Panc1 (cell line): ENCODE data around the gene TRAK1. TPM values are rescaled to one million over a fixed set of nuclear protein-coding genes. Genes with fewer than 3 reads are reported as not detected.

Experiments
- ATAC-seq: fragments of 200-7000 bp; cut with Tn5 transposase; 2 replicates; pipeline ENCODE4 v1.9.1; 2020; ENCODE audit warnings: mild to moderate bottlenecking, moderate library complexity
- BruUV-seq: library from RNA; stranded (reverse); fragments of 400-500 nt; replicated peaks from 2 replicates; lab custom pipeline; 2021; lab: Mats Ljungman, UMichigan
- CTCF ChIA-PET: fragments of 300-600 bp; sonication (Branson Sonifier 250); formaldehyde crosslinking; loops from one replicate; lab custom pipeline; 2022; ENCODE audit warnings: antibody characterized with exemption; lab: Charles Lee
- POLR2A ChIA-PET: fragments of 300-600 bp; sonication (Branson Sonifier 250); formaldehyde crosslinking; loops from one replicate; lab custom pipeline; 2022; ENCODE audit warnings: antibody characterized with exemption; lab: Charles Lee
- DNase-seq: peaks from one replicate; pipeline ENCODE4 v3.0.0-alpha.2; 2010; ENCODE audit warnings: low read depth, low spot score
- H3K27ac ChIP-seq: 2 replicates; pipeline ENCODE4 v1.5.1; 2011; ENCODE audit warnings: mild to moderate bottlenecking, low read length, inconsistent platforms
- H3K27me3 ChIP-seq: fragments of 200-500 bp; sonication (Bioruptor generic); 2 replicates; pipeline ENCODE4 v1.6.0; 2014; ENCODE audit warnings: low read length, inconsistent platforms; ENCODE audit not compliant: control insufficient read depth, insufficient read depth
- H3K36me3 ChIP-seq: fragments of 200-500 bp; sonication (Bioruptor generic); 2 replicates; pipeline ENCODE4 v1.5.1; 2014; ENCODE audit warnings: inconsistent platforms, mild to moderate bottlenecking, low read length, moderate library complexity; ENCODE audit not compliant: control insufficient read depth, insufficient read depth
- H3K4me1 ChIP-seq: 2 replicates; pipeline ENCODE4 v1.5.1; 2011; ENCODE audit warnings: inconsistent platforms, mild to moderate bottlenecking, low read length, moderate library complexity; ENCODE audit not compliant: control insufficient read depth, insufficient read depth
- H3K4me3 ChIP-seq, 2 experiments: 2 replicates each; pipeline ENCODE4 v1.5.1; 2011 to 2012; ENCODE audit warnings: low read depth in 2 of 2, low read length in 2 of 2, mild to moderate bottlenecking in 2 of 2, inconsistent platforms in 1 of 2, moderate library complexity in 1 of 2
- H3K9me3 ChIP-seq: fragments of 200-500 bp; sonication (Bioruptor generic); 2 replicates; pipeline ENCODE4 v1.5.1; 2014; ENCODE audit warnings: low read depth, mild to moderate bottlenecking, inconsistent platforms, low read length, moderate library complexity; ENCODE audit not compliant: control insufficient read depth, insufficient read depth
- CTCF ChIP-seq: fragments of 450-650 bp; IDR thresholded peaks from 2 replicates; pipeline ENCODE4 v1.5.1; 2017; ENCODE audit warnings: mild to moderate bottlenecking
- POLR2AphosphoS5 ChIP-seq: IDR thresholded peaks from 2 replicates; pipeline ENCODE4 v1.6.1; 2012; ENCODE audit warnings: mild to moderate bottlenecking, low read depth, low read length, moderate library complexity
- REST ChIP-seq, 2 experiments: IDR thresholded peaks; 2 replicates each; pipeline ENCODE4 v1.6.1; 2011 to 2012; ENCODE audit warnings: low read depth in 2 of 2, control low read depth in 1 of 2, low read length in 1 of 2, mild to moderate bottlenecking in 1 of 2, moderate library complexity in 1 of 2; ENCODE audit not compliant: insufficient read depth in 1 of 2
- SIN3A ChIP-seq: IDR thresholded peaks from 2 replicates; pipeline ENCODE4 v1.6.1; 2012; ENCODE audit warnings: low read depth, mild to moderate bottlenecking, low read length, moderate library complexity, borderline replicate concordance; ENCODE audit not compliant: insufficient read depth
- TCF7L2 ChIP-seq: IDR thresholded peaks from 2 replicates; pipeline ENCODE4 v1.6.1; 2011; ENCODE audit warnings: mild to moderate bottlenecking, low read depth, low read length, inconsistent platforms
- in situ Hi-C: cut with HindIII; loops from 2 replicates; pipeline ENCODE4 v1.10.0; 2016; ENCODE audit warnings: low sequenced_read_pairs, low pct_unique_long_range_greater_than_20kb
- intact Hi-C: fragments of 100-400 bp; cut with micrococcal nuclease; formaldehyde crosslinking; loops from one replicate; pipeline ENCODE4 v1.10.0; 2022; ENCODE audit not compliant: unreplicated experiment
- total RNA-seq: library from RNA; stranded (reverse); gene quantifications from one replicate; pipeline ENCODE4 v1.2.1, GENCODE V29; 2021; ENCODE audit not compliant: unreplicated experiment

The TRAK1 gene
- total RNA-seq, 1 experiment from 2014 or later: 38.4 TPM

GRCh38 chr3:42068303-42069088, 22.7 kb upstream of the TRAK1 start:
- Histone ChIP-seq H3K9me3 (no peaks in the 10 kb centered on the region), H3K4me1 (peaks cover 49% of the 10 kb centered on the region), H3K36me3 (no peaks in the 10 kb centered on the region), H3K27me3 (no peaks in the 10 kb centered on the region), H3K4me3 (no peak overlapping the region), H3K27ac (peak overlapping the region; percentile 18; the same call in 1 of the 2 replicates)
- intact Hi-C loops (no loop called here), in situ Hi-C loops (no loop called here)
- BruUV-seq: no TSS peak
- ChIA-PET POLR2A (no interaction called here), CTCF (interaction anchor here (0.6 kb wide), 1 partner anchor 161 kb away, joined by 5 read pairs; no protein-coding TSS in a partner anchor)
- DNase-seq (no peak), ATAC-seq (no peak)
- TF ChIP-seq REST (IDR thresholded peaks at IDR 0.05; ENCODE audit: insufficient read depth in 1 of 2, low read depth in 2 of 2, low read length in 1 of 2): no peak
- TF ChIP-seq TCF7L2: no peak
- no peak for TF ChIP-seq SIN3A
- no peak for TF ChIP-seq CTCF
- no peak for TF ChIP-seq POLR2AphosphoS5

GRCh38 chr3:42070089-42070488, 21.1 kb upstream of the TRAK1 start:
- no peaks in the 10 kb centered on the region for H3K27me3 ChIP-seq
- CTCF ChIA-PET: no interaction called here
- ATAC-seq (no peak), DNase-seq (no peak)
- peak overlapping the region; percentile 91 for H3K27ac ChIP-seq
- no peaks in the 10 kb centered on the region for H3K36me3 ChIP-seq
- in situ Hi-C loops: no loop called here
- intact Hi-C loops: loop anchor here (5.0 kb wide), 1 partner anchor 43 kb away; no protein-coding TSS in a partner anchor
- no TSS peak for BruUV-seq
- H3K4me1 ChIP-seq: peaks cover 55% of the 10 kb centered on the region
- POLR2A ChIA-PET: interaction anchor here (1.4 kb wide), 1 partner anchor 9 kb away, joined by 3 read pairs; no protein-coding TSS in a partner anchor
- H3K9me3 ChIP-seq: no peaks in the 10 kb centered on the region
- H3K4me3 ChIP-seq: no peak overlapping the region
- no peak for TF ChIP-seq POLR2AphosphoS5
- no peak for TF ChIP-seq TCF7L2
- TF ChIP-seq CTCF: no peak
- no peak for TF ChIP-seq SIN3A
- no peak for TF ChIP-seq REST (IDR thresholded peaks at IDR 0.05; ENCODE audit: insufficient read depth in 1 of 2, low read depth in 2 of 2, low read length in 1 of 2)
